HepG2 (cell line): ENCODE data around the gene SLC35D2. TPM values are rescaled to one million over a fixed set of nuclear protein-coding genes. Genes with fewer than 3 reads are reported as not detected.

Experiments
- ATAC-seq: fragments of 200-7000 bp; cut with Tn5 transposase; 3 replicates; pipeline ENCODE4 v1.9.1; 2020; ENCODE audit warnings: mild to moderate bottlenecking, moderate library complexity
- BruUV-seq: library from RNA; stranded (reverse); fragments of 400-500 nt; replicated peaks from 2 replicates; lab custom pipeline; 2021; lab: Mats Ljungman, UMichigan
- CTCF ChIA-PET: fragments of 300-600 bp; formaldehyde crosslinking; extraction: SDS; loops from one replicate; lab custom pipeline; 2021; ENCODE audit warnings: low total read pairs, inconsistent platforms, low intra/inter-chr PET ratio; lab: Yijun Ruan, JAX
- POLR2A ChIA-PET: fragments of 350-600 bp; sonication (Branson Sonifier 250); formaldehyde crosslinking; loops from one replicate; lab custom pipeline; 2020; ENCODE audit warnings: antibody characterized with exemption, inconsistent platforms; lab: Yijun Ruan, JAX
- DNase-seq: peaks from one replicate; pipeline ENCODE4 v3.0.0-alpha.2; 2015; ENCODE audit warnings: low spot score
- FAIRE-seq: peaks from 3 replicates; lab custom pipeline; 2011; peaks lifted over from hg19 to GRCh38; lab: Jason Lieb, UNC
- H2AFZ ChIP-seq: one replicate; pipeline ENCODE4 v1.6.1; 2011; ENCODE audit warnings: low read length, inconsistent platforms
- H3K27ac ChIP-seq: fragments of 300-600 bp; 3 replicates; pipeline ENCODE4 v1.8.0; 2011; ENCODE audit warnings: mixed run types, mild to moderate bottlenecking, mixed read lengths, low read length, inconsistent platforms; ENCODE audit not compliant: insufficient read depth; ENCODE audit errors: extremely low read length
- H3K27me3 ChIP-seq, 2 experiments: fragments of 200-600 bp in 1 of 2; 2 replicates in 1 of 2; 3 replicates in 1 of 2; pipeline versions ENCODE4 v1.6.0 to v1.8.0; 2011; ENCODE audit warnings: low read length in 2 of 2, mild to moderate bottlenecking in 2 of 2, moderate library complexity in 2 of 2, inconsistent platforms in 1 of 2; ENCODE audit not compliant: insufficient read depth in 2 of 2, control insufficient read depth in 1 of 2
- H3K36me3 ChIP-seq, 2 experiments: fragments of 200-600 bp in 1 of 2; replicated peaks in 1 of 2; 2 replicates in 1 of 2; 3 replicates in 1 of 2; pipeline versions ENCODE4 v1.5.1 to v1.8.0; 2011; ENCODE audit warnings: low read length in 2 of 2, inconsistent platforms in 1 of 2; ENCODE audit not compliant: insufficient read depth in 2 of 2, control insufficient read depth in 1 of 2
- H3K4me1 ChIP-seq: 2 replicates; pipeline ENCODE4 v1.5.1; 2012; ENCODE audit warnings: low read length, inconsistent platforms; ENCODE audit not compliant: insufficient read depth
- H3K4me2 ChIP-seq: 2 replicates; pipeline ENCODE4 v1.6.0; 2011; ENCODE audit warnings: low read depth, low read length, inconsistent platforms
- H3K4me3 ChIP-seq, 3 experiments: fragments of 200-600 bp in 1 of 3; sonication (generic), shearing (Covaris generic) in 1 of 3; replicated peaks in 1 of 3; 2 replicates each; pipeline ENCODE4 v1.5.1; 2011 to 2016; ENCODE audit warnings: low read length in 3 of 3, inconsistent platforms in 2 of 3, low read depth in 2 of 3, mild to moderate bottlenecking in 2 of 3, control low read depth in 1 of 3, mixed read lengths in 1 of 3; ENCODE audit not compliant: insufficient read depth in 1 of 3
- H3K79me2 ChIP-seq: one replicate; pipeline ENCODE4 v1.6.1; 2011; ENCODE audit warnings: low read length, inconsistent platforms; ENCODE audit not compliant: insufficient read depth
- H3K9ac ChIP-seq: 2 replicates; pipeline ENCODE4 v1.6.0; 2011; ENCODE audit warnings: mild to moderate bottlenecking, low read depth, low read length, inconsistent platforms; ENCODE audit not compliant: insufficient read depth
- H3K9me3 ChIP-seq: 2 replicates; pipeline ENCODE4 v1.5.1; 2012; ENCODE audit warnings: mild to moderate bottlenecking, low read length
- H4K20me1 ChIP-seq: 2 replicates; pipeline ENCODE4 v1.6.0; 2011; ENCODE audit warnings: inconsistent platforms, mild to moderate bottlenecking, low read length, moderate library complexity; ENCODE audit not compliant: insufficient read depth
- ATF7 ChIP-seq, 2 experiments: fragments of 450-650 bp in 1 of 2; sonication (generic) in 1 of 2; formaldehyde crosslinking in 1 of 2; IDR thresholded peaks; 2 replicates each; pipeline versions ENCODE4 v1.4.0 to v1.6.1; 2016 to 2020; ENCODE audit warnings: antibody characterized with exemption in 1 of 2, mild to moderate bottlenecking in 1 of 2, missing genetic modification reagents in 1 of 2
- CERS6 ChIP-seq: sonication (generic); formaldehyde crosslinking; IDR thresholded peaks from 2 replicates; pipeline ENCODE4 v1.5.0; 2020; ENCODE audit warnings: missing genetic modification reagents
- IRX3 ChIP-seq: sonication (generic); formaldehyde crosslinking; IDR thresholded peaks from 2 replicates; pipeline ENCODE4 v1.8.1; 2023; ENCODE audit warnings: mild to moderate bottlenecking, low read depth, missing genetic modification reagents, borderline replicate concordance
- KLF6 ChIP-seq: IDR thresholded peaks from 2 replicates; pipeline ENCODE4 v1.8.0; 2016; ENCODE audit warnings: missing biosample characterization, missing genetic modification reagents
- RXRA ChIP-seq: sonication (generic); formaldehyde crosslinking; IDR thresholded peaks from 2 replicates; pipeline ENCODE4 v1.5.1; 2020; ENCODE audit warnings: missing genetic modification reagents
- SATB2 ChIP-seq: sonication (generic); formaldehyde crosslinking; IDR thresholded peaks from 2 replicates; pipeline ENCODE4 v1.5.0; 2020; ENCODE audit warnings: missing genetic modification reagents
- ZNF317 ChIP-seq: sonication (generic); formaldehyde crosslinking; IDR thresholded peaks from 2 replicates; pipeline ENCODE4 v1.5.0; 2020; ENCODE audit warnings: mild to moderate bottlenecking, missing genetic modification reagents
- ZNF546 ChIP-seq: sonication (generic); formaldehyde crosslinking; conservative IDR thresholded peaks from 2 replicates; pipeline ENCODE4 v1.8.1; 2023; ENCODE audit warnings: mild to moderate bottlenecking, missing genetic modification reagents
- ZNF672 ChIP-seq: sonication (generic); formaldehyde crosslinking; IDR thresholded peaks from 2 replicates; pipeline ENCODE4 v1.8.1; 2022; ENCODE audit warnings: missing genetic modification reagents
- WGBS: methylation state at CpG from one replicate; pipeline ENCODE4 v1.1.6; 2017; ENCODE audit warnings: low lambda C conversion rate; 5-methylcytosine and 5-hydroxymethylcytosine counted together
- in situ Hi-C: cut with HindIII; loops from 2 replicates; pipeline ENCODE4 v1.10.0; 2017; ENCODE audit warnings: low pct_unique_long_range_greater_than_20kb; ENCODE audit not compliant: extremely low pct_ligation_motif_present
- intact Hi-C: fragments of 100-400 bp; cut with micrococcal nuclease; formaldehyde crosslinking; loops from one replicate; pipeline ENCODE4 v1.10.0; 2022; ENCODE audit not compliant: unreplicated experiment
- polyA plus RNA-seq, 8 experiments: library from polyadenylated mRNA; depleted of rRNA in 3 of 8; stranded (reverse) in 7 of 8; unstranded in 1 of 8; fragments of >200 nt; fragmentation: Illumina TruSeq in 4 of 8; extraction: Trizol in 4 of 8; gene quantifications; 2 replicates each; pipeline versions ENCODE4 v1.2.1 to v1.2.3, GENCODE V29; 2011 to 2016; ENCODE audit warnings: low read depth in 4 of 8, missing spikeins in 1 of 8, mixed read lengths in 1 of 8; ENCODE audit not compliant: insufficient read depth in 1 of 8
- total RNA-seq, 5 experiments: library from RNA; depleted of rRNA; stranded (reverse); fragments of >200 nt; fragmentation: Illumina TruSeq; extraction: Trizol; gene quantifications; 2 replicates each; pipeline ENCODE4 v1.2.3, GENCODE V29; 2016; ENCODE audit warnings: low read depth in 1 of 5

Gene SLC35D2
- total and polyA plus RNA-seq, 2 of the 13 experiments (the other 11 are each of a cell fraction or from before 2014, with no cell fraction given), result 96.2 to 103 TPM

- Histone ChIP-seq H3K9me3 (no peaks in the 10 kb centered on the region), H3K4me3 (no peak overlapping the region), H3K79me2 (no peaks in the 10 kb centered on the region), H4K20me1 (no peaks in the 10 kb centered on the region), H2AFZ (no peak overlapping the region)
- intact Hi-C loops, result no loop called here
- DNase-seq, result no peak
- ATAC-seq, result no peak
- no TSS peak for BruUV-seq
- TF ChIP-seq ATF7 (IDR thresholded peaks at IDR 0.05) (no peak), ATF7 (CRISPR knock-in tag; IDR thresholded peaks at IDR 0.05) (no peak), ZNF672 (no peak), ZNF317 (CRISPR knock-in tag) (no peak), ZNF546 (CRISPR knock-in tag) (no peak), KLF6 (CRISPR knock-in tag) (no peak), SATB2 (CRISPR knock-in tag) (no peak), RXRA (CRISPR knock-in tag) (no peak), IRX3 (no peak), CERS6 (CRISPR knock-in tag) (no peak)
- TF ChIP-seq, all 625 proteins: peak for 0
- Histone ChIP-seq H3K4me2 (no peak overlapping the region), H3K4me1 (peaks cover 48% of the 10 kb centered on the region), H3K27me3 (no peaks in the 10 kb centered on the region), H3K36me3 (peaks cover 5 to 38% of the 10 kb centered on the region in 2 experiments), H3K27ac (no peak overlapping the region), H3K9ac (no peak overlapping the region)
- ChIA-PET CTCF (no interaction called here), POLR2A (no interaction called here)
- FAIRE-seq, result no peak
- 58% methylated on average over 1 of the region's 1 CpG for WGBS
- in situ Hi-C loops, result loop anchor here (25.0 kb wide), 1 partner anchor 328 kb away; the partner anchor contains the start of gene PRXL2C
Observed at GRCh38 chr9:96333958-96334357, 49.6 kb downstream of the SLC35D2 start.
